Progenitor cell of endocrine pancreas (in vitro differentiated cells): ENCODE data around the gene VPS36. TPM values are rescaled to one million over a fixed set of nuclear protein-coding genes. Genes with fewer than 3 reads are reported as not detected.

Experiments
- DNase-seq: peaks from one replicate; pipeline ENCODE4 v3.0.0; 2021; ENCODE audit warnings: low spot score; ENCODE audit not compliant: unreplicated experiment
- H3K27ac Mint-ChIP-seq: 2 replicates; pipeline ENCODE4 v1.8.0; 2021; ENCODE audit warnings: mild to moderate bottlenecking, moderate library complexity, mixed read lengths
- H3K27me3 Mint-ChIP-seq: 2 replicates; pipeline ENCODE4 v1.8.0; 2021; ENCODE audit warnings: mixed read lengths
- H3K36me3 Mint-ChIP-seq: 2 replicates; pipeline ENCODE4 v1.8.0; 2022; ENCODE audit warnings: mixed read lengths; ENCODE audit not compliant: insufficient read depth
- H3K4me1 Mint-ChIP-seq: 2 replicates; pipeline ENCODE4 v1.8.0; 2021; ENCODE audit warnings: low read depth, mixed read lengths
- H3K4me3 Mint-ChIP-seq: 2 replicates; pipeline ENCODE4 v1.8.0; 2021; ENCODE audit warnings: low read depth, mild to moderate bottlenecking, moderate library complexity, mixed read lengths
- H3K9me3 Mint-ChIP-seq: 2 replicates; pipeline ENCODE4 v1.8.0; 2021; ENCODE audit warnings: low read depth, mixed read lengths
- total RNA-seq: library from RNA; stranded (reverse); gene quantifications from 2 replicates; pipeline ENCODE4 v1.2.1, GENCODE V29; 2021
- TF ChIP-seq, protein P1 (sequence below): fragments of 200-600 bp; sonication (generic); IDR thresholded peaks from one replicate; pipeline ENCODE4 v1.5.0; 2021; ENCODE audit warnings: antibody characterized with exemption, mild to moderate bottlenecking; ENCODE audit not compliant: unreplicated experiment

The VPS36 gene
- total RNA-seq, 1 donor from 2014 or later: 49.6 TPM

DNA sequence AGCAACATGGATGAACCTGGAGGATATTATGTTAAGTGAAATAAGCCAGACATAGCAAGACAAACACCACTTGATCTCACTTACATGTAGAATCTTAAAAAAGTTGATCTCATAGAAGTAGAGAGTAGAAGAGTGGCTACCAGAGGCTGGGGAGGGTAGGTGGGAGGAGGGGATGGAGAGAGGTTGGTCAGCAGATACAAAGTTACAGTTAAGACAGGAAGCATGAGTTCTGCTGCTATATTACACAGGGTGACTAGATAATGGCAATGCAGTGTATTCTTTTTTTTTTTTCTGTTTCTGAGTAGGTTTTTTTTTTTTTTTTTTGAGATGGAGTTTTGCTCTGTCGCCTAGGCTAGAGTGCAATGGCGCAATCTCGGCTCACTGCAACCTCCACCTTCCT lies 29.2 kb downstream of the VPS36 start:
- no peak overlapping the region for H3K27ac Mint-ChIP-seq
- H3K27me3 Mint-ChIP-seq: no peaks in the 10 kb centered on the region
- H3K4me1 Mint-ChIP-seq: no peaks in the 10 kb centered on the region
- H3K9me3 Mint-ChIP-seq: no peaks in the 10 kb centered on the region
- no peak overlapping the region for H3K4me3 Mint-ChIP-seq
- TF ChIP-seq, protein P1, sequence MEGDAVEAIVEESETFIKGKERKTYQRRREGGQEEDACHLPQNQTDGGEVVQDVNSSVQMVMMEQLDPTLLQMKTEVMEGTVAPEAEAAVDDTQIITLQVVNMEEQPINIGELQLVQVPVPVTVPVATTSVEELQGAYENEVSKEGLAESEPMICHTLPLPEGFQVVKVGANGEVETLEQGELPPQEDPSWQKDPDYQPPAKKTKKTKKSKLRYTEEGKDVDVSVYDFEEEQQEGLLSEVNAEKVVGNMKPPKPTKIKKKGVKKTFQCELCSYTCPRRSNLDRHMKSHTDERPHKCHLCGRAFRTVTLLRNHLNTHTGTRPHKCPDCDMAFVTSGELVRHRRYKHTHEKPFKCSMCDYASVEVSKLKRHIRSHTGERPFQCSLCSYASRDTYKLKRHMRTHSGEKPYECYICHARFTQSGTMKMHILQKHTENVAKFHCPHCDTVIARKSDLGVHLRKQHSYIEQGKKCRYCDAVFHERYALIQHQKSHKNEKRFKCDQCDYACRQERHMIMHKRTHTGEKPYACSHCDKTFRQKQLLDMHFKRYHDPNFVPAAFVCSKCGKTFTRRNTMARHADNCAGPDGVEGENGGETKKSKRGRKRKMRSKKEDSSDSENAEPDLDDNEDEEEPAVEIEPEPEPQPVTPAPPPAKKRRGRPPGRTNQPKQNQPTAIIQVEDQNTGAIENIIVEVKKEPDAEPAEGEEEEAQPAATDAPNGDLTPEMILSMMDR: no peak
- H3K36me3 Mint-ChIP-seq: peaks cover 35% of the 10 kb centered on the region
- no peak for DNase-seq

DNA sequence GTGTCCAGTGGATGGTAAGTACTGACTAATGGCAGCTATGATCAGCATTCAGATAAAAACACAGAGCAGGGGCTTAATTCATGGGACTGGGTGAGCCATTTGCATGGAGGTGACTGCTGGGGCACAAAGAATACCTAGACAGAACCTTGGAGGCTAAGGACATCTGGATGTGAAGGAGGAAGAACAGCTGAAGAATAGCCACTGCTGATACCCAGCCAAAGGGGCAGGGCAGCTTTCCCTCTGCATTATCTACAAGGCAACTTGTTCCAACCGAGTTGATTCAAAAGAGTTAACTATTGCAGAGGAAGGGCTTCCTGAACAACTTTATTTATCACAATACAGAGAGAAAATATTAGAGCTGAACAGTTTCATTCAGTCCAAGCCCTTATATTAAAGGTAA lies 31.4 kb downstream of the VPS36 start:
- TF ChIP-seq, protein P1: no peak
- H3K9me3 Mint-ChIP-seq: no peaks in the 10 kb centered on the region
- DNase-seq: no peak
- H3K4me3 Mint-ChIP-seq: no peak overlapping the region
- H3K36me3 Mint-ChIP-seq: peaks cover 29% of the 10 kb centered on the region
- no peaks in the 10 kb centered on the region for H3K27me3 Mint-ChIP-seq
- no peak overlapping the region for H3K27ac Mint-ChIP-seq
- no peaks in the 10 kb centered on the region for H3K4me1 Mint-ChIP-seq

DNA sequence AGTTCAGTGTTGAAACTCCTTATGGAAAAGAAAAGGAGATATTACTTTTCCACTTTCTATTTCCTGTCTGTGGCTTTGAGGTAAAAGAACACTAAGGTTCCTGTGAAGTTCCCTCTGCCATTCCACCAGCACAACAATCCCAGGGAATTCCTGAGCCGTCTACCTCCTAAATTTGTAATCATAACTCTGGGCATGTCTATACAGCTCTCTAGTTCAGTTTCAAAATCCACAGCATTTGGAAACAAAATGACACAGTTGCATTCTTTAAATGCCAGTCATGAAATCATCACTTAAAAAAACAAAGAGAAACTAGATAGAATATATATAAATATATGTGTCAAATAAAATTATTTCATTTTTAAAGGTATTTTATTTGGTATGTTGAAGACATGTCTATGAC lies 35.5 kb downstream of the VPS36 start:
- Mint-ChIP-seq H3K27ac (no peak overlapping the region), H3K4me3 (no peak overlapping the region)

DNA sequence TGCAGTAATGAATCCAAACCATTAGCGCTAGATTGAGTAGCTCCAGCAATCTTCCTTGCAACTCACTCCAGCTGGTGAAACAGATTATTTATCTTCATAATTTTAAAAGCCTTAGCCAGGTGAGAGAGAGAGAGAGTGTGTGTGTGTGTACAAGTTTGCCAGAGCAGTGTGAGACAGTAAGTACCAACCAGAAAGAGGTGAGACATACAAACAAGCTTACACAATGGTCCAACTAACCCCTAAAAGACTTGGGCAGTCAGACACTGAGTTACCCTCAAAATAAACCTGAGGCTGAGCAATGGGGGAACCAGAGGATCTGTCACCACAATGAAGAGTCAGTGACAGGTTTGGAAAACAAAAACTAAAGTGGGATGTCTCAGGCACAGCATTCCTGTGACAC lies 36.4 kb downstream of the VPS36 start:
- TF ChIP-seq, protein P1: no peak
- H3K9me3 Mint-ChIP-seq: no peaks in the 10 kb centered on the region
- H3K36me3 Mint-ChIP-seq: peaks cover 17% of the 10 kb centered on the region
- peaks cover 7% of the 10 kb centered on the region for H3K4me1 Mint-ChIP-seq
- H3K27me3 Mint-ChIP-seq: no peaks in the 10 kb centered on the region
- H3K27ac Mint-ChIP-seq: no peak overlapping the region
- DNase-seq: no peak
- H3K4me3 Mint-ChIP-seq: no peak overlapping the region

More for the DNA sequence above, 35.5 kb downstream of the VPS36 start:
- Mint-ChIP-seq H3K4me1 (peaks cover 7% of the 10 kb centered on the region), H3K36me3 (peaks cover 17% of the 10 kb centered on the region), H3K27me3 (no peaks in the 10 kb centered on the region), H3K9me3 (no peaks in the 10 kb centered on the region)
- no peak for DNase-seq
- TF ChIP-seq, protein P1: no peak

DNA sequence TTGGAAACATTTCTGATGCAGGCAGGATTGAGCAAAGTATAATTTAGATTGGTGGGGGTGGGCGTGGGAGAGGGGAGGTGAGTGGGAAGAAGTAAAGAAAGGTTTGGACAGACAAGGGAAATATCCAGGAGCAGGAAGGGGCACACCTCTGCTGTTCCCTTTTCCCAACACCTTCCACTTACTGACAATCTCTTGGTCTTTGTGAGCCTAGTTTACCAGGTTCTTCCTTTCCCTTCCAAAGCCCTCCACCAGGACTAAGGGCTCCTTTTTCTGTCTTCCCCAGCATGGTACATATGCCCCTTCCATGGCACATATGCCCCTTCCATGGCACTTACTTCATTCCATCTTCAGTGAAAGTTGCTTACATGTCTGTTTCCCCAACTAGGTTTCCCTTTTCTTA lies 38.3 kb downstream of the VPS36 start:
- peaks cover 15% of the 10 kb centered on the region for H3K36me3 Mint-ChIP-seq

More for the DNA sequence above, 38.3 kb downstream of the VPS36 start:
- H3K9me3 Mint-ChIP-seq: no peaks in the 10 kb centered on the region
- TF ChIP-seq, protein P1: no peak
- H3K27me3 Mint-ChIP-seq: peaks cover 6% of the 10 kb centered on the region
- peaks cover 7% of the 10 kb centered on the region for H3K4me1 Mint-ChIP-seq
- H3K4me3 Mint-ChIP-seq: no peak overlapping the region
- H3K27ac Mint-ChIP-seq: peak overlapping the region; percentile 0
- no peak for DNase-seq
